ACHN (cell line): ENCODE data around the gene ODAD2.

ENCODE experiments used
- DNase-seq: peaks from one replicate; pipeline ENCODE4 v3.0.0-alpha.2; 2015
- in situ Hi-C: cut with HindIII; loops from 2 replicates; pipeline ENCODE4 v1.10.0; 2017; ENCODE audit warnings: low sequenced_read_pairs, low pct_ligation_motif_present, low pct_unique_long_range_greater_than_20kb

The ODAD2 gene

DNA sequence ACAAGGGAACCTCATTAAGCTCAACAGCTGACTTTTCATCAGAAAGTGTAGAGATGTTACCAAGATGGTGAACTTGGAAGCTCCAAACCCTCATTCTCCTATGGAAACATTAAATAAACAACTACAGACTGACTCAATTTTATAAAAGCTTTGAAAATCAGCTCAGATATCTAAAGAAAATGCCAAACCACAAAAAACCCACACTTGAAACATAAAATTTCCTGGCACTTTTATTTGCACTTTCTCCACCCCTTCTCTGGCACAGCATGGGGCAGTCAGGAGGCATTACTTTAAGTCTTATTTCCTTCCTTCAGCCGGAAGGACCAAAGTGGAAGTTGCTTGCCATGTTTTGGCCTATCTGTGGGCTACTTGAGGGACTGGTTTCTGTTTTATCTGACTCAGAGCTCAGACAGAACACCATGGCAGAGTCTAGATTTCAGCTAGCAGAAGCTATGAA lies 114.7 kb downstream of the ODAD2 start:
- in situ Hi-C loops = no loop called here
- no peak for DNase-seq

DNA sequence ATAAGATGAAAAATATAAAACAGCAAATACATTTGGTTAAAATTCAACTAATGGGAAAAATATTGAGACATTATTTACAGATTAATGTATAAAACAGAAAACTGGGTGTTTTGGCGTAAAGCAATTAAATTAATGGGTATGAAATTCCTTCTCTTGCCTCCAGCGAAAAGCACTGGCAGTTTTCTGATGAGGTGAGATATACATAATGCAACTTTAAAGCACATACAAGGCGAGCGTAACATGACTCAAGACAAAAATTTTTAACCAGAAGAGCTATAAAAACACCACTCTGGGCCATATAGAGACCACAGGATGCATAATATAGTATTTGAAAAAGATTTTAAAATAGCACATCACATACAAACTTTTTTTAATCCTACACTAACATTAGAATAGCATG lies 120.6 kb downstream of the ODAD2 start:
- in situ Hi-C loops = no loop called here
- DNase-seq = no peak

DNA sequence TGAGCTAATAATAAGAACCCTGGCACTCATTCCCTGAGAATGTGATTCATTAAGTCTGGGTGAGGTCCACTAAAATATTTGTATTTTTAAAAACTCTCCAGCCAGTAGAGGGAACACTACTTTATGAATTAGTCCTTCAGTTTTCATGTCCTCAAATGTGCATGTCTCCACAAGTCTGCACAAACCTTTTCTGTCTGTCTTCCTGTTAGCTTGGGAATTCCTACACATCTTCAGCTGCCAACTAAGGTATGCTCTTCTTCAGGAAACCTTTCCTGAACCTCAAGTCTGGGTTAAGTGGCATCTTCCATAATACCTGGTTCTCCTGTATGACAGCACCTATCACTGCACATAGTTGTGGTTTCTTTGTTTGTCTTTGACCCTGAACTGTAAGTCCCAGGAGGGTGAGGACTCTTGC lies 133.7 kb downstream of the ODAD2 start:
- DNase-seq = peak; percentile 3
- in situ Hi-C loops = no loop called here

- in situ Hi-C loops = no loop called here
- DNase-seq = no peak
These were observed 137.1 kb downstream of the ODAD2 start for GRCh38 chr10:27861781-27862180.

GRCh38 chr10:27857616-27858015 lies 141.3 kb downstream of the ODAD2 start:
- DNase-seq = no peak
- in situ Hi-C loops = no loop called here

DNA sequence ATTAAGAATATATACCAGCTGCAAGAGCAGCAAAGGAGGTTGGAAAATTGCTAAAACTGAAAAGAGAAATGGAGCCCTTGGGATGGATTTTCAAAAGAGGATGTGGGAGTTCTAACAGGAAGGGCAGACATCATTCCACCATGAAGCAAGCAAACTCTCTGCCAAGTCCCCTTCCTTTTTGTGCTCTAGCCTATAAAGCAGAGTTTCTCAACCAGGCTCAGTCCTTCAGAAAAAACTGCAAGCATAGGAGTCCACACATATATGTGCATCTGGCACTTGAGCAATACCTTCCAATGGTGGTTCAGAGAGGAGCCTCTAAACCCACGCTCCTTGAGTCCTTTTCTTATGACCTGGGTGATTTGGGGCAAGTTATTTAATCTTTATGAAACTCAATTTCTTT lies 154.7 kb downstream of the ODAD2 start:
- DNase-seq = no peak
- in situ Hi-C loops = no loop called here

DNA sequence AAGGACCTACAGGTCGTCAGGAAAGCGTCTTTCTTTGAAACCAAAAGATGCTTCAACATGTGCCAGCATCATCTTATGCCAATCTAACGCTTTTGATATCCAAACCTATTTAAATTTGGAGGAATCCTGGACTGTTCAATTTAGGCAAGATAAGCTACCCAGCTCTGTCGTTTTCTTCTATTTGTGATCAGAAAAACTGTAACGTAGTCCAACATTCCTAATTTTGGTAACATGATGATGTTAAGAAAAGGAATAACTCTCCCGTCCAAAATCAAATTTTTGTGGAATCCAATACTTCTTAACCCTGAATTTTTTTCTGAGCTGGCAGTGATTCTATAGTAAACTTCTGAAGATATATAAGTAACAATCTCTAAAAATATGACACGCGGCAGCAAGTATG lies 160.0 kb downstream of the ODAD2 start:
- DNase-seq = no peak

GRCh38 chr10:27838361-27838760 lies 160.5 kb downstream of the ODAD2 start:
- in situ Hi-C loops = no loop called here
- no peak for DNase-seq

More for the DNA sequence above, 160.0 kb downstream of the ODAD2 start:
- in situ Hi-C loops = no loop called here

GRCh38 chr10:27834476-27834875 lies 164.4 kb downstream of the ODAD2 start:
- in situ Hi-C loops = no loop called here
- DNase-seq = no peak

GRCh38 chr10:27833792-27834191 lies 165.1 kb downstream of the ODAD2 start:
- no peak for DNase-seq
- in situ Hi-C loops = no loop called here

- DNase-seq = no peak
- in situ Hi-C loops = no loop called here
These were observed 166.1 kb downstream of the ODAD2 start for GRCh38 chr10:27832826-27833225.

- no peak for DNase-seq
These were observed 172.5 kb downstream of the ODAD2 start for GRCh38 chr10:27826369-27826768.

GRCh38 chr10:27822301-27822700 lies 176.6 kb downstream of the ODAD2 start:
- in situ Hi-C loops = no loop called here
- no peak for DNase-seq

More at GRCh38 chr10:27826369-27826768, 172.5 kb downstream of the ODAD2 start:
- in situ Hi-C loops = no loop called here

- in situ Hi-C loops = no loop called here
- no peak for DNase-seq
These were observed 178.2 kb downstream of the ODAD2 start for GRCh38 chr10:27820637-27821036.

GRCh38 chr10:27819781-27820531 lies 178.9 kb downstream of the ODAD2 start:
- in situ Hi-C loops = no loop called here

DNA sequence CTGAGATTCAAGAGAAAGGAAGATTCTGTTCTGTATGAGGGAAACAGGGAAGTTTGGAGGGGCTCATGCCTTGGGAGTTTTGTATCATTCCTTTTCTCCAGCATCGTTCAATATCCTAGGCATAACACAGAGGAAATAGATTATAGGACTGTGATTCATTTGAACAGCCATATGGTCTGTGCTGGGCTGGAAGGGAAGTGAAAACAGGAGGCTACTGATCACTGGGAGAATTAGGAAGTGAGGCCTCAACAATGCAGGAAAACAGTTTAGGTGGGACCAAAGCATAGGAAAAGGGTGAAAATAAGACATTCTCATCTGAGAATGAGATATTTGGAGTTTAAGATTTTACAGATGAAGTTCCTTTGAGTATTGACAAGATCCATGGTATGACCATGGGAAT lies 182.6 kb downstream of the ODAD2 start:
- DNase-seq = no peak
- in situ Hi-C loops = no loop called here

More at GRCh38 chr10:27819781-27820531, 178.9 kb downstream of the ODAD2 start:
- peak; percentile 12 for DNase-seq

DNA sequence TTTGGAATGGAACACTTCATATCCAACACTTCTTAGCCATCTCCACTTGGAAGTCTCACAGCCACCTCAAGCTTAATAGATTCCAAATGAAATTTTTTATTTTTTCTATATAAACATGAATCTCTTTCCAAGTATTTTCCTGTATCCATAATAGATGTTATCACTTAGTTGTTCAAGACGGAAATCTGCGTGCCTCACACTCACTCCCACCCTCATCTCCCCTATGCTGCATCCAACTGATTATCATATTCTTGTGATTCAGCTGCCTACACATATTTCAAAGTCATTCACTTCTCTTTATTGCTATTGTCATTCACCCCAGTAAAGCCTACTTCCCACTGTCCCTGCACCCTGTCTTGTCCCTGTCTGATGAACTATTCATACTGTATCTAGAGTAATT lies 183.0 kb downstream of the ODAD2 start:
- DNase-seq = no peak
- in situ Hi-C loops = no loop called here

GRCh38 chr10:27815261-27815660 lies 183.6 kb downstream of the ODAD2 start:
- no peak for DNase-seq
- in situ Hi-C loops = no loop called here

DNA sequence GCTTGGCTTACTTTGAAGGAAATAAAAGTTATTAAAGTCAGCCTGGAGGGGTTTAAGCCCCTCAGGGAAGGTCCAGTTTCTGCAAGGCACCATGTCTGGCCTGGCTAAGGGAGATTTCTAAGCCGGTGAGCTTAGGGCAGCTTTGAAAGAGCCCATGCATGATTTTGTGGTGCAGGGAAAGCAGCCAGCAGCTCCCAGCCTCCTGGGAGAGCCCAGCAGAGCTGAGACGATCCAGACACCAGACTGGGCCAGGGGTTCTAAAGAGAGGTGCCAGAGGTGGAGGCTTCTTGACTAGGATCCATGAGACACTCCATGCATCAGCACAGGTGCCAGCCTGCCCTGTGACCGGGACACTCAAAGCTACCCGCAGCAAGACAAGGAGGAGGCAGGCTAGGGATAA lies 193.7 kb downstream of the ODAD2 start:
- in situ Hi-C loops = no loop called here

GRCh38 chr10:27804136-27804535 lies 194.7 kb downstream of the ODAD2 start:
- in situ Hi-C loops = no loop called here

More for the DNA sequence above, 193.7 kb downstream of the ODAD2 start:
- no peak for DNase-seq

More at GRCh38 chr10:27804136-27804535, 194.7 kb downstream of the ODAD2 start:
- no peak for DNase-seq
